Activated B cell treated with CpG ODN at 0.5 μM for 24 hours (primary cell): ENCODE data around the gene MGLL. TPM values are rescaled to one million over a fixed set of nuclear protein-coding genes. Genes with fewer than 3 reads are reported as not detected.

Source experiments
- ATAC-seq: fragments of 200-7000 bp; cut with Tn5 transposase; one replicate; pipeline ENCODE4 v1.10.0; 2021; ENCODE audit warnings: low read depth, mild to moderate bottlenecking, moderate library complexity
- CTCF ChIA-PET: fragments of 350-600 bp; sonication (Branson Sonifier 250); formaldehyde crosslinking; loops from one replicate; lab custom pipeline; 2021; ENCODE audit warnings: antibody characterized with exemption; lab: Charles Lee
- POLR2A ChIA-PET: fragments of 350-600 bp; sonication (Branson Sonifier 250); formaldehyde crosslinking; loops from one replicate; lab custom pipeline; 2021; ENCODE audit warnings: antibody characterized with exemption; lab: Charles Lee
- DNase-seq: peaks from one replicate; pipeline ENCODE4 v3.0.0; 2022
- H3K27ac Mint-ChIP-seq: one replicate; pipeline ENCODE4 v1.8.0; 2020; ENCODE audit warnings: mixed read lengths
- H3K27me3 Mint-ChIP-seq: one replicate; pipeline ENCODE4 v1.8.0; 2021; ENCODE audit warnings: mixed read lengths
- H3K36me3 Mint-ChIP-seq: one replicate; pipeline ENCODE4 v1.8.0; 2021; ENCODE audit warnings: low read depth, mixed read lengths
- H3K4me1 Mint-ChIP-seq: one replicate; pipeline ENCODE4 v1.8.0; 2021; ENCODE audit warnings: mixed read lengths
- H3K4me3 Mint-ChIP-seq: one replicate; pipeline ENCODE4 v1.8.0; 2020; ENCODE audit warnings: mild to moderate bottlenecking, mixed read lengths
- H3K9me3 Mint-ChIP-seq: one replicate; pipeline ENCODE4 v1.8.0; 2020; ENCODE audit warnings: mixed read lengths
- intact Hi-C: fragments of 100-400 bp; cut with micrococcal nuclease; formaldehyde crosslinking; loops from one replicate; pipeline ENCODE4 v1.15.1; 2024
- total RNA-seq: library from RNA; stranded (reverse); gene quantifications from 2 replicates; pipeline ENCODE4 v1.2.3, GENCODE V29; 2022
- TF ChIP-seq, protein P1 (sequence below): fragments of 200-600 bp; IDR thresholded peaks from one replicate; pipeline ENCODE4 v1.8.0; 2022; ENCODE audit warnings: antibody characterized with exemption, mild to moderate bottlenecking

The MGLL gene
- total RNA-seq, 1 donor from 2014 or later: 19.1 TPM

GRCh38 chr3:127690823-127691452, 131.4 kb downstream of the MGLL start:
- ATAC-seq: peak; percentile 69
- no peak overlapping the region for H3K27ac Mint-ChIP-seq

DNA sequence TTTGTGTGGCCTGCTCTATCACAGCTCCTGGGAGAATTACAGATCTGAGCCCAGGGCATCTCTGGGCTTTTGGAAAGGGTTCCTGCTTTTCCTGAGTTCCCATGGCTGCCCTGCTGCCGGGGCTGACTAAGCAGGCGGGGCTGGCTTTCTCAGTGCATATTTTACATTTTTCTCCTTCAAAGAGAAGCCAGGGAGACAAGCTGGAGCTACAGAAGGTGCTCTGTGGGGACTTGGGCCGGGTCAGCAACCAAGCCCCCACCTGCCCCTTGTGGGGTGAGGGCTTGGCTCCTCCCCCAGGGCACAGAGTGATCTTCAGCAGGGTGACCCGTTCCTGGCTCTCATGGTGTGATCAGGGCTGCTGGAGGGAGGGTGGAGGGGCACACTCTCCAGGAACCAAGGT, 132.2 kb downstream of the MGLL start:
- ChIA-PET POLR2A (interaction anchor here (1.3 kb wide), 1 partner anchor 17 kb away, joined by 3 read pairs; no protein-coding TSS in a partner anchor), CTCF (interaction anchor here (1.9 kb wide), 1 partner anchor 270 kb away, joined by 11 read pairs; no protein-coding TSS in a partner anchor)
- no peak for DNase-seq
- H3K4me1 Mint-ChIP-seq: peaks cover 23% of the 10 kb centered on the region
- peaks cover 2% of the 10 kb centered on the region for H3K27me3 Mint-ChIP-seq
- no peak overlapping the region for H3K4me3 Mint-ChIP-seq
- intact Hi-C loops: loop anchor here (2.0 kb wide), 1 partner anchor 37 kb away; no protein-coding TSS in a partner anchor
- H3K36me3 Mint-ChIP-seq: peaks cover 2% of the 10 kb centered on the region
- H3K27ac Mint-ChIP-seq: no peak overlapping the region
- ATAC-seq: no peak
- H3K9me3 Mint-ChIP-seq: no peaks in the 10 kb centered on the region
- TF ChIP-seq, protein P1, sequence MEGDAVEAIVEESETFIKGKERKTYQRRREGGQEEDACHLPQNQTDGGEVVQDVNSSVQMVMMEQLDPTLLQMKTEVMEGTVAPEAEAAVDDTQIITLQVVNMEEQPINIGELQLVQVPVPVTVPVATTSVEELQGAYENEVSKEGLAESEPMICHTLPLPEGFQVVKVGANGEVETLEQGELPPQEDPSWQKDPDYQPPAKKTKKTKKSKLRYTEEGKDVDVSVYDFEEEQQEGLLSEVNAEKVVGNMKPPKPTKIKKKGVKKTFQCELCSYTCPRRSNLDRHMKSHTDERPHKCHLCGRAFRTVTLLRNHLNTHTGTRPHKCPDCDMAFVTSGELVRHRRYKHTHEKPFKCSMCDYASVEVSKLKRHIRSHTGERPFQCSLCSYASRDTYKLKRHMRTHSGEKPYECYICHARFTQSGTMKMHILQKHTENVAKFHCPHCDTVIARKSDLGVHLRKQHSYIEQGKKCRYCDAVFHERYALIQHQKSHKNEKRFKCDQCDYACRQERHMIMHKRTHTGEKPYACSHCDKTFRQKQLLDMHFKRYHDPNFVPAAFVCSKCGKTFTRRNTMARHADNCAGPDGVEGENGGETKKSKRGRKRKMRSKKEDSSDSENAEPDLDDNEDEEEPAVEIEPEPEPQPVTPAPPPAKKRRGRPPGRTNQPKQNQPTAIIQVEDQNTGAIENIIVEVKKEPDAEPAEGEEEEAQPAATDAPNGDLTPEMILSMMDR: no peak

More at GRCh38 chr3:127690823-127691452, 131.4 kb downstream of the MGLL start:
- peaks cover 2% of the 10 kb centered on the region for H3K36me3 Mint-ChIP-seq
- H3K27me3 Mint-ChIP-seq: peaks cover 2% of the 10 kb centered on the region
- TF ChIP-seq, protein P1: no peak
- peaks cover 23% of the 10 kb centered on the region for H3K4me1 Mint-ChIP-seq
- no peak overlapping the region for H3K4me3 Mint-ChIP-seq
- CTCF ChIA-PET: interaction anchor here (0.6 to 1.9 kb wide), 4 partner anchors 59 to 442 kb away, joined by 3 to 11 read pairs (median 3); no protein-coding TSS in a partner anchor
- POLR2A ChIA-PET: interaction anchor here (0.7 to 1.2 kb wide), 3 partner anchors 9 to 100 kb away, joined by 3 to 4 read pairs (median 3); no protein-coding TSS in a partner anchor
- DNase-seq: no peak
- no peaks in the 10 kb centered on the region for H3K9me3 Mint-ChIP-seq
- intact Hi-C loops: loop anchor here (1.0 to 2.0 kb wide), 3 partner anchors 38 to 280 kb away; no protein-coding TSS in a partner anchor

- TF ChIP-seq, protein P1: no peak
- peaks cover 26% of the 10 kb centered on the region for H3K4me1 Mint-ChIP-seq
- no peak for DNase-seq
- H3K4me3 Mint-ChIP-seq: no peak overlapping the region
- intact Hi-C loops: no loop called here
- no peak for ATAC-seq
- H3K9me3 Mint-ChIP-seq: no peaks in the 10 kb centered on the region
- peaks cover 2% of the 10 kb centered on the region for H3K36me3 Mint-ChIP-seq
- CTCF ChIA-PET: interaction anchor here (1.1 kb wide), 1 partner anchor 37 kb away, joined by 4 read pairs; no protein-coding TSS in a partner anchor
- H3K27ac Mint-ChIP-seq: no peak overlapping the region
- H3K27me3 Mint-ChIP-seq: peaks cover 2% of the 10 kb centered on the region
- POLR2A ChIA-PET: interaction anchor here (1.3 kb wide), 1 partner anchor 16 kb away, joined by 3 read pairs; no protein-coding TSS in a partner anchor
These were observed 133.0 kb downstream of the MGLL start for GRCh38 chr3:127689266-127689860.

DNA sequence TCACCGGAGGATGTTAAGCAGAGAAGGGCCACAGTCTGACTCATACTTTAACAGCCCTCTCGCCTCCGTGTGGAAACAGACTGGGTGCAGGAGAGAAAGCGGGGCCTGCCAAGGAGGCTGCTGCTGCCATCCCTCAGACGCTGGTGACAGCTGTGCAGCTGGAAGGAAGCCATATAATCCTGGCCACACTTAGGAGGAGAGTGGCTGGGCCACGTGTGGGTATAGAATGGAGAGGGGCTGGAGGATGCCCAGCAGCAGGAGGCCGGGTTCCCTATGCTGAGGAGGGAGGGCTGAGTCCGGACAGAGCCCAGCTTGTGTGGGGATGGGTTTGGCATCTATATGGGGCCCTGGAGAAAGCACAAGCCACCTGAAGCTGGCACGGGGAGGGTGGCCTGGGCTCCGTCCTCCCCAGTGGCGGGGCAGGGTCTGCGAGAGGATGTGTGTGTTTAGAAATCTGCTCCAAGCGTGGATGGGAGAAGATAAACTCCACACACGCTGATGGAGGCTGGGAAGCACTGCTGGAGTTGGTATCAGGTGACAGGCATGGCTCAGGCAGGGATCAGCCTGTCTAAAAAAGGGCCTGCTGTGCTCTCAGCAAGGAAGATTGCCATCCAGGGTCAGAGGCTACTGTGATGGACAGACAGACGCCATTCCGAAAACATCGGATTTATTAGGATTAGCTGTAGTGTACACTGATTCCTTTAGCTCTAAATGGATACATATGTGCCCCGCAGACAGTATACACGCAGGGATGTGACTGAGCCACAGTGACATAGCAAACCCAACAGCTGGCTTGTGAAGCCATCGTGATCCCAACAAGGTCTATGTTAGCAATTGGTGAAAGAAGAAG, 133.7 kb downstream of the MGLL start:
- Mint-ChIP-seq H3K4me1 (peaks cover 29% of the 10 kb centered on the region), H3K27me3 (peaks cover 2% of the 10 kb centered on the region), H3K36me3 (peaks cover 2% of the 10 kb centered on the region), H3K4me3 (no peak overlapping the region), H3K27ac (no peak overlapping the region), H3K9me3 (no peaks in the 10 kb centered on the region)
- intact Hi-C loops: no loop called here
- ChIA-PET POLR2A (no interaction called here), CTCF (interaction anchor here (1.1 kb wide), 1 partner anchor 36 kb away, joined by 4 read pairs; no protein-coding TSS in a partner anchor)
- ATAC-seq (no peak), DNase-seq (peak; percentile 5)
- TF ChIP-seq, protein P1: no peak
